ENCODE measurements around the gene PCDH1. TPM values are rescaled to one million over a fixed set of nuclear protein-coding genes. Genes with fewer than 3 reads are reported as not detected.
A peak's percentile ranks its signal among the peaks of the same experiment; 100 is the strongest.

Gene PCDH1
- total RNA-seq, 4 donors from 2014 or later, result 51.3 to 131 (median 67.9) TPM

- no peak for TF ChIP-seq CTCF (IDR thresholded peaks at IDR 0.05)
- no peak for TF ChIP-seq POLR2A (IDR thresholded peaks at IDR 0.05)
- H3K36me3 ChIP-seq, result no peaks in the 10 kb centered on the region
- intact Hi-C loops (cut with DNase I), result no loop called here
- no peak for DNase-seq
- H3K4me1 ChIP-seq, result peaks cover 0 to 27% (median 3%) of the 10 kb centered on the region in 3 donors
- 13 to 32% methylated on average over 4 to 5 of the region's 5 CpGs for WGBS, 2 donors
- no peak overlapping the region for H3K4me3 ChIP-seq
- peak overlapping the region in 1 of 4 donors; percentile 3 for H3K27ac ChIP-seq
- H3K9me3 ChIP-seq, result no peaks in the 10 kb centered on the region
- peaks cover 0 to 75% (median 0%) of the 10 kb centered on the region in 4 donors for H3K27me3 ChIP-seq
Measured at GRCh38 chr5:141804475-141804874, 73.7 kb downstream of the PCDH1 start.

Other genes with a start within 250 kb of the PCDH1 start
- 10 to 100 TPM; 33.0 to 60.8 (median 40.4) TPM for gene HDAC3, start 241.6 kb downstream of the PCDH1 start, total RNA-seq
- gene RELL2, start 241.4 kb downstream of the PCDH1 start, total RNA-seq, result 10 to 100 TPM in 1 of 4 donors, 1 to 10 TPM in 3; 4.3 to 10.4 (median 6.4) TPM
- 10 to 100 TPM in 2 of 4 donors, 1 to 10 TPM in 2; 6.0 to 27.7 (median 10.4) TPM for gene FCHSD1, start 227.0 kb downstream of the PCDH1 start, total RNA-seq
- gene ARAP3, start 196.2 kb downstream of the PCDH1 start, total RNA-seq, result 1 to 10 TPM; 1.1 to 5.9 (median 2.4) TPM
- 10 to 100 TPM; 27.3 to 68.5 (median 37.1) TPM for gene DELE1, start 45.5 kb upstream of the PCDH1 start, total RNA-seq
- gene PCDH12, start 79.8 kb upstream of the PCDH1 start, total RNA-seq, result 1 to 10 TPM in 1 of 4 donors, under 1 TPM in 3; 0.19 to 1.9 (median 0.78) TPM
- gene RNF14, start 90.7 kb upstream of the PCDH1 start, total RNA-seq, result 10 to 100 TPM; 11.9 to 45.0 (median 23.6) TPM
- gene GNPDA1, start 134.6 kb upstream of the PCDH1 start, total RNA-seq, result 10 to 100 TPM; 12.3 to 42.6 (median 21.1) TPM
- gene NDFIP1, start 230.4 kb upstream of the PCDH1 start, total RNA-seq, result 10 to 100 TPM; 34.1 to 82.6 (median 38.9) TPM